K562 (cell line): Measurements from ENCODE around the gene BBLN. TPM values are rescaled to one million over a fixed set of nuclear protein-coding genes. Genes with fewer than 3 reads are reported as not detected.

Experiments
- CEBPB ChIP-seq: fragments of 450-650 bp; IDR thresholded peaks from 2 replicates; pipeline ENCODE4 v1.6.1; 2016; ENCODE audit warnings: missing genetic modification characterization, missing compliant biosample characterization
- SNIP1 ChIP-seq: fragments of 450-650 bp; IDR thresholded peaks from 2 replicates; pipeline ENCODE4 v1.7.1; 2017; ENCODE audit warnings: low read depth, mild to moderate bottlenecking
- ZNF436 ChIP-seq: fragments of 250-450, 450-650 bp; sonication (Bioruptor Pico); formaldehyde crosslinking; IDR thresholded peaks from 2 replicates; pipeline ENCODE4 v1.7.0; 2020; ENCODE audit warnings: mild to moderate bottlenecking
- polyA plus RNA-seq, 8 experiments: library from polyadenylated mRNA; depleted of rRNA in 4 of 8; stranded (reverse) in 5 of 8; unstranded in 3 of 8; fragments of >200 nt; fragmentation: Nextera tagmentation in 2 of 8; fragmentation: Illumina TruSeq in 1 of 8; extraction: Ambion mirVana in 2 of 8; extraction: Trizol in 1 of 8; gene quantifications; 2 replicates each; pipeline versions ENCODE4 v1.2.1 to v1.2.3, GENCODE V29; 2011 to 2014; ENCODE audit warnings: inconsistent platforms in 1 of 8, missing spikeins in 1 of 8
- total RNA-seq, 7 experiments: library from RNA; depleted of rRNA in 6 of 7; stranded (reverse); fragments of >200 nt in 6 of 7; fragmentation: Illumina TruSeq in 2 of 7; extraction: Trizol in 2 of 7; gene quantifications; 2 replicates each; pipeline versions ENCODE4 v1.2.1 to v1.2.3, GENCODE V29; 2011 to 2021; ENCODE audit warnings: low replicate concordance in 1 of 7
- TF ChIP-seq, protein P1 (sequence below), 2 experiments: fragments of 450-650 bp in 1 of 2; sonication (generic) in 1 of 2; formaldehyde crosslinking in 1 of 2; IDR thresholded peaks; 2 replicates each; pipeline versions ENCODE4 v1.7.1 to v1.9.0; 2016 to 2022; ENCODE audit warnings: inconsistent platforms in 1 of 2, mild to moderate bottlenecking in 1 of 2, missing genetic modification reagents in 1 of 2
- TF ChIP-seq, protein P2 (sequence below): fragments of 200-600 bp; sonication (generic); IDR thresholded peaks from one replicate; pipeline ENCODE4 v1.6.1; 2012; ENCODE audit warnings: mild to moderate bottlenecking, low read depth, low read length, inconsistent platforms

Gene BBLN
- total and polyA plus RNA-seq, 9 of the 15 experiments (the other 6 are each of a cell fraction or from before 2014, with no cell fraction given) = 4.2 to 331 (median 87.1) TPM

DNA sequence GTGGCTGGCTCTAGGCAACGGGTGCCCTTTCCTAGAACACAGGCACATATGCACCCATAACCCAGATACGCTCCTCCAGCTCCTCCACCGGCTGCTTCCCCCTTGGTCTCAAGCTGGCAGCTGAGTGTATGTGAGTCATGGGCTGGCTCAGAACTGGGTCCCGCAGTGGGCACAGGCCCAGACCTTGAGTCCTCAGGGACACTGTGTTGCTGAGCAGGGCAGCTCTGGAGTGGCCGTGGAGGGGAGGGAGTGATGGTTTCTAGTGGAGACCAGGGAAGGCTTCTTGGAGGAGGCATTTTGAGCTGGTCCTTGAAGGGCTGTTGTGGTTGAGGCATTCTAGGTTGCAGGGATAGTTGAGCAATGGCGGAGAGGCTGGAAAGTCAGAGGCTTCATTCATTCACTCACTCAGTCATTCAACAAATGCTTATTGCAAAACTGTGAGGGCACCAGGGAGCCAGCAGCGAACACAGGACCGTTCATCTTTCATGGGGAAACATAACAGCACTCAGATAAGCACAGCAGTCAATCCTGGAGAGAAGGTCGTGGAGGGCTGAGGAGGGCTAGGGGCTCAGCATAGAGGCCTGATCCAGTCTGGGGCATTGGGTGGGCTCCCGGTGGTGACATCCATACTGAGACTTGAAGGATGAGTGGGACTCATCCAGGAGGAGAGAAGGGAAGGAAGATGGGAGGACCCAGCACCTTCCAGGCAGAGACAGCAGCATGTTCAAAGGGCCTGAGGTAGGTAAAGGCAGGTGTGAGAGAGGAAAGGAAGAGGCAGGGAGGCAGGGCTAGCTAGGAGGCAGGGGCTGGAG lies 2.4 kb downstream of the BBLN start (continued):
- TF ChIP-seq, protein P1, sequence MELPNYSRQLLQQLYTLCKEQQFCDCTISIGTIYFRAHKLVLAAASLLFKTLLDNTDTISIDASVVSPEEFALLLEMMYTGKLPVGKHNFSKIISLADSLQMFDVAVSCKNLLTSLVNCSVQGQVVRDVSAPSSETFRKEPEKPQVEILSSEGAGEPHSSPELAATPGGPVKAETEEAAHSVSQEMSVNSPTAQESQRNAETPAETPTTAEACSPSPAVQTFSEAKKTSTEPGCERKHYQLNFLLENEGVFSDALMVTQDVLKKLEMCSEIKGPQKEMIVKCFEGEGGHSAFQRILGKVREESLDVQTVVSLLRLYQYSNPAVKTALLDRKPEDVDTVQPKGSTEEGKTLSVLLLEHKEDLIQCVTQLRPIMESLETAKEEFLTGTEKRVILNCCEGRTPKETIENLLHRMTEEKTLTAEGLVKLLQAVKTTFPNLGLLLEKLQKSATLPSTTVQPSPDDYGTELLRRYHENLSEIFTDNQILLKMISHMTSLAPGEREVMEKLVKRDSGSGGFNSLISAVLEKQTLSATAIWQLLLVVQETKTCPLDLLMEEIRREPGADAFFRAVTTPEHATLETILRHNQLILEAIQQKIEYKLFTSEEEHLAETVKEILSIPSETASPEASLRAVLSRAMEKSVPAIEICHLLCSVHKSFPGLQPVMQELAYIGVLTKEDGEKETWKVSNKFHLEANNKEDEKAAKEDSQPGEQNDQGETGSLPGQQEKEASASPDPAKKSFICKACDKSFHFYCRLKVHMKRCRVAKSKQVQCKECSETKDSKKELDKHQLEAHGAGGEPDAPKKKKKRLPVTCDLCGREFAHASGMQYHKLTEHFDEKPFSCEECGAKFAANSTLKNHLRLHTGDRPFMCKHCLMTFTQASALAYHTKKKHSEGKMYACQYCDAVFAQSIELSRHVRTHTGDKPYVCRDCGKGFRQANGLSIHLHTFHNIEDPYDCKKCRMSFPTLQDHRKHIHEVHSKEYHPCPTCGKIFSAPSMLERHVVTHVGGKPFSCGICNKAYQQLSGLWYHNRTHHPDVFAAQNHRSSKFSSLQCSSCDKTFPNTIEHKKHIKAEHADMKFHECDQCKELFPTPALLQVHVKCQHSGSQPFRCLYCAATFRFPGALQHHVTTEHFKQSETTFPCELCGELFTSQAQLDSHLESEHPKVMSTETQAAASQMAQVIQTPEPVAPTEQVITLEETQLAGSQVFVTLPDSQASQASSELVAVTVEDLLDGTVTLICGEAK (IDR thresholded peaks at IDR 0.05) = no peak
- TF ChIP-seq, protein P1 (CRISPR knock-in tag; IDR thresholded peaks at IDR 0.05) = no peak
- TF ChIP-seq ZNF436 (CRISPR knock-in tag) (peak; percentile 66; the same call in 1 of the 2 replicates), CEBPB (tag) (0 out of 2 replicates have a peak, but pooled peaks have one; percentile 7), SNIP1 (no peak)
- TF ChIP-seq, protein P2, sequence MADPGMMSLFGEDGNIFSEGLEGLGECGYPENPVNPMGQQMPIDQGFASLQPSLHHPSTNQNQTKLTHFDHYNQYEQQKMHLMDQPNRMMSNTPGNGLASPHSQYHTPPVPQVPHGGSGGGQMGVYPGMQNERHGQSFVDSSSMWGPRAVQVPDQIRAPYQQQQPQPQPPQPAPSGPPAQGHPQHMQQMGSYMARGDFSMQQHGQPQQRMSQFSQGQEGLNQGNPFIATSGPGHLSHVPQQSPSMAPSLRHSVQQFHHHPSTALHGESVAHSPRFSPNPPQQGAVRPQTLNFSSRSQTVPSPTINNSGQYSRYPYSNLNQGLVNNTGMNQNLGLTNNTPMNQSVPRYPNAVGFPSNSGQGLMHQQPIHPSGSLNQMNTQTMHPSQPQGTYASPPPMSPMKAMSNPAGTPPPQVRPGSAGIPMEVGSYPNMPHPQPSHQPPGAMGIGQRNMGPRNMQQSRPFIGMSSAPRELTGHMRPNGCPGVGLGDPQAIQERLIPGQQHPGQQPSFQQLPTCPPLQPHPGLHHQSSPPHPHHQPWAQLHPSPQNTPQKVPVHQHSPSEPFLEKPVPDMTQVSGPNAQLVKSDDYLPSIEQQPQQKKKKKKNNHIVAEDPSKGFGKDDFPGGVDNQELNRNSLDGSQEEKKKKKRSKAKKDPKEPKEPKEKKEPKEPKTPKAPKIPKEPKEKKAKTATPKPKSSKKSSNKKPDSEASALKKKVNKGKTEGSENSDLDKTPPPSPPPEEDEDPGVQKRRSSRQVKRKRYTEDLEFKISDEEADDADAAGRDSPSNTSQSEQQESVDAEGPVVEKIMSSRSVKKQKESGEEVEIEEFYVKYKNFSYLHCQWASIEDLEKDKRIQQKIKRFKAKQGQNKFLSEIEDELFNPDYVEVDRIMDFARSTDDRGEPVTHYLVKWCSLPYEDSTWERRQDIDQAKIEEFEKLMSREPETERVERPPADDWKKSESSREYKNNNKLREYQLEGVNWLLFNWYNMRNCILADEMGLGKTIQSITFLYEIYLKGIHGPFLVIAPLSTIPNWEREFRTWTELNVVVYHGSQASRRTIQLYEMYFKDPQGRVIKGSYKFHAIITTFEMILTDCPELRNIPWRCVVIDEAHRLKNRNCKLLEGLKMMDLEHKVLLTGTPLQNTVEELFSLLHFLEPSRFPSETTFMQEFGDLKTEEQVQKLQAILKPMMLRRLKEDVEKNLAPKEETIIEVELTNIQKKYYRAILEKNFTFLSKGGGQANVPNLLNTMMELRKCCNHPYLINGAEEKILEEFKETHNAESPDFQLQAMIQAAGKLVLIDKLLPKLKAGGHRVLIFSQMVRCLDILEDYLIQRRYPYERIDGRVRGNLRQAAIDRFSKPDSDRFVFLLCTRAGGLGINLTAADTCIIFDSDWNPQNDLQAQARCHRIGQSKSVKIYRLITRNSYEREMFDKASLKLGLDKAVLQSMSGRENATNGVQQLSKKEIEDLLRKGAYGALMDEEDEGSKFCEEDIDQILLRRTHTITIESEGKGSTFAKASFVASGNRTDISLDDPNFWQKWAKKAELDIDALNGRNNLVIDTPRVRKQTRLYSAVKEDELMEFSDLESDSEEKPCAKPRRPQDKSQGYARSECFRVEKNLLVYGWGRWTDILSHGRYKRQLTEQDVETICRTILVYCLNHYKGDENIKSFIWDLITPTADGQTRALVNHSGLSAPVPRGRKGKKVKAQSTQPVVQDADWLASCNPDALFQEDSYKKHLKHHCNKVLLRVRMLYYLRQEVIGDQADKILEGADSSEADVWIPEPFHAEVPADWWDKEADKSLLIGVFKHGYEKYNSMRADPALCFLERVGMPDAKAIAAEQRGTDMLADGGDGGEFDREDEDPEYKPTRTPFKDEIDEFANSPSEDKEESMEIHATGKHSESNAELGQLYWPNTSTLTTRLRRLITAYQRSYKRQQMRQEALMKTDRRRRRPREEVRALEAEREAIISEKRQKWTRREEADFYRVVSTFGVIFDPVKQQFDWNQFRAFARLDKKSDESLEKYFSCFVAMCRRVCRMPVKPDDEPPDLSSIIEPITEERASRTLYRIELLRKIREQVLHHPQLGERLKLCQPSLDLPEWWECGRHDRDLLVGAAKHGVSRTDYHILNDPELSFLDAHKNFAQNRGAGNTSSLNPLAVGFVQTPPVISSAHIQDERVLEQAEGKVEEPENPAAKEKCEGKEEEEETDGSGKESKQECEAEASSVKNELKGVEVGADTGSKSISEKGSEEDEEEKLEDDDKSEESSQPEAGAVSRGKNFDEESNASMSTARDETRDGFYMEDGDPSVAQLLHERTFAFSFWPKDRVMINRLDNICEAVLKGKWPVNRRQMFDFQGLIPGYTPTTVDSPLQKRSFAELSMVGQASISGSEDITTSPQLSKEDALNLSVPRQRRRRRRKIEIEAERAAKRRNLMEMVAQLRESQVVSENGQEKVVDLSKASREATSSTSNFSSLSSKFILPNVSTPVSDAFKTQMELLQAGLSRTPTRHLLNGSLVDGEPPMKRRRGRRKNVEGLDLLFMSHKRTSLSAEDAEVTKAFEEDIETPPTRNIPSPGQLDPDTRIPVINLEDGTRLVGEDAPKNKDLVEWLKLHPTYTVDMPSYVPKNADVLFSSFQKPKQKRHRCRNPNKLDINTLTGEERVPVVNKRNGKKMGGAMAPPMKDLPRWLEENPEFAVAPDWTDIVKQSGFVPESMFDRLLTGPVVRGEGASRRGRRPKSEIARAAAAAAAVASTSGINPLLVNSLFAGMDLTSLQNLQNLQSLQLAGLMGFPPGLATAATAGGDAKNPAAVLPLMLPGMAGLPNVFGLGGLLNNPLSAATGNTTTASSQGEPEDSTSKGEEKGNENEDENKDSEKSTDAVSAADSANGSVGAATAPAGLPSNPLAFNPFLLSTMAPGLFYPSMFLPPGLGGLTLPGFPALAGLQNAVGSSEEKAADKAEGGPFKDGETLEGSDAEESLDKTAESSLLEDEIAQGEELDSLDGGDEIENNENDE = no peak
